Fibroblast of lung (primary cell): Measurements from ENCODE around the gene CDC42EP5.

ENCODE experiments used
- CTCF ChIP-seq, 2 donors: IDR thresholded peaks in 1 of 2; conservative IDR thresholded peaks in 1 of 2; 1 replicate in 1 of 2; 2 replicates in 1 of 2; pipeline ENCODE4 v1.5.1; 2011 to 2012; ENCODE audit warnings: low read length in 2 of 2, control low read depth in 1 of 2, inconsistent platforms in 1 of 2, low read depth in 1 of 2, mild to moderate bottlenecking in 1 of 2
- EZH2 ChIP-seq: IDR thresholded peaks from 2 replicates; pipeline ENCODE4 v1.5.1; 2012; ENCODE audit warnings: low read length, control low read depth, mild to moderate bottlenecking; ENCODE audit errors: missing control alignments

DNA sequence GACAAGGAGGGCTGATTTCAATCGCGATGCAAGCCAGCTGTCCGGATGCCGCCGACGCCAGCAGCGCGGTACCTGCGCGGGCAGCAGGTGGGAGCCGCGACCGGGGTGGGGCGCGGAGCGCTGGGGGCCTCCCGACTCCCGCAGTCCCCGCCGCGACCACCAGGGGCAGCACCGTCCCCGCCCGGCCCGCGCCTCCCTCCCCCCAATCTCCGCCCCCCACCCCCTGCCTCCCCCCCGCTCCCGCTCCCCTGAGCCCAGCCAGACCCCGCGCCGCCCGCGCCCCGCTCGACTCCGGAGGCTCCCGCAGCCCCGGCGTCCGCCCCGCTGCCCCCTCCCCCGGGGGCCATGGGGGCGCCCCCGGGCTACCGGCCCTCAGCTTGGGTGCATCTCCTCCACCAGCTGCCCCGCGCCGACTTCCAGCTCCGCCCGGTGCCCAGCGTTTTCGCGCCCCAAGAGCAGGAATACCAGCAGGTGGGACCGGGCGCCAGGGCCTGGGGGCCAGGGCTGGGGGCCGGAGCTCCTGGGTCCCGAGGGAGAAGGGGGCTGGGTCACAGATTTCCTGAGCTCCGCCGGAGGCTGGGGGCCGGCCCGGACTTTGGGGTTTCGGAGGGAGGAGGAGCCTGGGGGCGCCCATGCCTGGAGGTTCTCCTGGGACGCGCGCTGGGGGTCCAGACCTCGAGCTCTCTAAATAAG lies 57.7 kb downstream of the CDC42EP5 start, which contains the start of gene TTYH1:
- no peak for TF ChIP-seq EZH2
- TF ChIP-seq CTCF (conservative IDR thresholded peaks at IDR 0.05 in 1 of 2, IDR thresholded peaks at IDR 0.05 in 1 of 2; ENCODE audit: low read depth in 1 of 2, low read length in 2 of 2): no peak
